ENCODE measurements around the gene HMG20B.
"Not testable (repeated sequence)": the region's sequence is repeated elsewhere in the genome, so short reads cannot be mapped to it uniquely, and the experiment has no call there.

HMG20B gene

GRCh38 chr19:3584036-3584802 lies 11.5 kb downstream of the HMG20B start:
- DNase-seq (ENCODE audit: low spot score): not testable (repeated sequence)

GRCh38 chr19:3585301-3586126 lies 12.8 kb downstream of the HMG20B start, which contains the start of gene GIPC3:
GIPC3 (plus strand) TSS chr19:3585478; CDS start chr19:3585598, 120 bp downstream.
- no peak for DNase-seq (ENCODE audit: low spot score)

- DNase-seq (ENCODE audit: low spot score): no peak
These were observed 13.4 kb downstream of the HMG20B start for GRCh38 chr19:3586127-3586626.

- no peak for DNase-seq (ENCODE audit: low spot score)
These were observed 14.1 kb downstream of the HMG20B start for GRCh38 chr19:3586707-3587346.

GRCh38 chr19:3589439-3589838 lies 16.7 kb downstream of the HMG20B start:
- DNase-seq (ENCODE audit: low spot score): no peak

GRCh38 chr19:3589949-3590348 lies 17.2 kb downstream of the HMG20B start:
- DNase-seq (ENCODE audit: low spot score): no peak

- DNase-seq (ENCODE audit: low spot score): no peak
These were observed 18.4 kb downstream of the HMG20B start for GRCh38 chr19:3590991-3591659.

GRCh38 chr19:3591876-3592613 lies 19.3 kb downstream of the HMG20B start:
- DNase-seq (ENCODE audit: low spot score): no peak

GRCh38 chr19:3593156-3593555 lies 20.4 kb downstream of the HMG20B start:
- DNase-seq (ENCODE audit: low spot score): no peak

GRCh38 chr19:3595521-3596061 lies 22.8 kb downstream of the HMG20B start:
- DNase-seq (ENCODE audit: low spot score): no peak

- DNase-seq (ENCODE audit: low spot score): no peak
These were observed 27.0 kb downstream of the HMG20B start for GRCh38 chr19:3599776-3600187.

- no peak for DNase-seq (ENCODE audit: low spot score)
These were observed 28.3 kb downstream of the HMG20B start for GRCh38 chr19:3601021-3601420.

- no peak for DNase-seq (ENCODE audit: low spot score)
These were observed 30.5 kb downstream of the HMG20B start for GRCh38 chr19:3603121-3603811.

- DNase-seq (ENCODE audit: low spot score): no peak
These were observed 31.7 kb downstream of the HMG20B start for GRCh38 chr19:3604227-3604986.

- no peak for DNase-seq (ENCODE audit: low spot score)
These were observed 32.2 kb downstream of the HMG20B start for GRCh38 chr19:3604987-3605343.

GRCh38 chr19:3605361-3605760 lies 32.6 kb downstream of the HMG20B start:
- DNase-seq (ENCODE audit: low spot score): no peak

GRCh38 chr19:3605770-3606169 lies 33.0 kb downstream of the HMG20B start:
- no peak for DNase-seq (ENCODE audit: low spot score)

- no peak for DNase-seq (ENCODE audit: low spot score)
These were observed 33.5 kb downstream of the HMG20B start for GRCh38 chr19:3606174-3606689.

- DNase-seq (ENCODE audit: low spot score): peak; percentile 28
These were observed 34.0 kb downstream of the HMG20B start, which contains the start of gene TBXA2R for GRCh38 chr19:3606690-3607289. TBXA2R (minus strand) TSS chr19:3606875; CDS start chr19:3600634, 6,241 bp downstream.

All from cerebellar cortex (tissue), 1 donor.